Endothelial cell (in vitro differentiated cells): ENCODE measurements around the gene MAEL. TPM values are rescaled to one million over a fixed set of nuclear protein-coding genes. Genes with fewer than 3 reads are reported as not detected.

Source experiments
- DNase-seq: peaks from one replicate; pipeline ENCODE4 v3.0.0; 2021; ENCODE audit warnings: low spot score
- H3K27ac Mint-ChIP-seq: one replicate; pipeline ENCODE4 v1.8.0; 2021; ENCODE audit warnings: mixed read lengths, inconsistent platforms; ENCODE audit not compliant: unreplicated experiment
- H3K27me3 Mint-ChIP-seq: one replicate; pipeline ENCODE4 v1.8.0; 2021; ENCODE audit warnings: mild to moderate bottlenecking, moderate library complexity, mixed read lengths, inconsistent platforms; ENCODE audit not compliant: unreplicated experiment
- H3K36me3 Mint-ChIP-seq: one replicate; pipeline ENCODE4 v1.8.0; 2021; ENCODE audit warnings: mild to moderate bottlenecking, low read depth, mixed read lengths, inconsistent platforms; ENCODE audit not compliant: unreplicated experiment
- H3K4me1 Mint-ChIP-seq: one replicate; pipeline ENCODE4 v1.8.0; 2021; ENCODE audit warnings: mild to moderate bottlenecking, mixed read lengths, inconsistent platforms; ENCODE audit not compliant: unreplicated experiment
- H3K4me3 Mint-ChIP-seq: one replicate; pipeline ENCODE4 v1.8.0; 2021; ENCODE audit warnings: mild to moderate bottlenecking, mixed read lengths, inconsistent platforms; ENCODE audit not compliant: unreplicated experiment
- H3K9me3 Mint-ChIP-seq: one replicate; pipeline ENCODE4 v1.8.0; 2021; ENCODE audit warnings: mixed read lengths, inconsistent platforms; ENCODE audit not compliant: unreplicated experiment
- total RNA-seq: library from RNA; stranded (reverse); fragmentation: NEBNext Ultra II Directional; extraction: Animal tissue kit (Norgen Biotek cat#: 25700); gene quantifications from one replicate; pipeline ENCODE4 v1.2.1, GENCODE V29; 2021; ENCODE audit not compliant: unreplicated experiment
- TF ChIP-seq, protein P1 (sequence below): fragments of 200-600 bp; sonication (generic); IDR thresholded peaks from one replicate; pipeline ENCODE4 v1.5.0; 2021; ENCODE audit warnings: antibody characterized with exemption; ENCODE audit not compliant: unreplicated experiment

Gene MAEL
- total RNA-seq, 1 donor from 2014 or later: not detected

DNA sequence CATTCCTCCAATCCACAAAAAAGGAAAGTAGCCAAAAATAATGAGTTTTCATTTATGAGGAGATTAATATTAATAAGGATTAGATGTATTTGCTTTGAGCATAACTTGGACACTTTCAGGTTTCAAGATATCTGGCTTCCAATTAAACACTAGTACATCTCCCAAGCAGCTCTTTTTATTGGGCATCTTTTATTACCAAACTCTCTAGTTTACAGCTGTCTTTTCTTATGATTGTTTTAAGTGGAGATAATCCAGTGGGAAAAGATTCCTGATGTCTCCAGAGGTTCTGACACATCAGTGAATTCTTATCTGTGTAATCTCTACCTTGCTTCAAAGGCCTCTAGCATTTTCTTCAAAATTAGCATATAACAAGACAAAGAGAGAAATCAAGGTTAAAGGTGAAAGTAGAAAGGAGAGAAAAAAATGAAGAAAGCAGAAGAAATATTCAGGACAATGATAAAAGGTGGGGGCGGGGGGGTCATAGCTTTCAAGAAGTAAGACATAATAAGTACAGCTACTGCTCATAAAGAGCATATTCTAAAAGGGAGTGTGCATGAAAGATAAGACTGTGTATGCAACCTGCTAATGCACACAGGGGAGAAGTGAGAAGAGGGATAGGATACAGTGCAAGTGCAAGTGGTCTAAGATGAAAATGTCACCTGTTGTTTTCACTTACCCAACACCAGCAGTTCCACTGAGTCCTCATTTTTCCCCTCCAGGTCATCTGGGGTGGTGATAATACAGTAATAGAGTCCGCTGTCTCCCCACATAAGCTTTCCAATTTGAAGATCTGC is 32.8 kb upstream of the MAEL start:
- no peaks in the 10 kb centered on the region for H3K9me3 Mint-ChIP-seq

DNA sequence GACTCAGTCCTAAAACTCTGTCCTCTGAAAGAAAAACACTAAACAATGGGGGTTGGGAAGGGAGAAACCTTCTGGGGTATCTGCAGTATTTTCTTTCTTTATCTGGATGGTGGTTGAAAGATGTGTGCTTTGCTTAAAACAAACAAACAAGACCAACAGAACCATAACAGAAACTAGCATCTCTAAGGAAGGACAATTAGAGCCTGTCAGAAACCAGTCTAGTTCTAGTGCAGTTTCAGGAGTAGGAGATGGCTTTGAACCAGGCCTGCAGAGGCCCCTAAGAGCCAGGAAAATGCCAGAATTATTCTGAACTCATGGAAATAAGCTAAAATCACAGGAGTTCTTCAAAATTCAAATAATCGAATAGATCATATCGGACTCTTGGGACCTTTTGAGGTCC is 32.2 kb upstream of the MAEL start:
- Mint-ChIP-seq H3K9me3 (no peaks in the 10 kb centered on the region), H3K36me3 (no peaks in the 10 kb centered on the region), H3K4me1 (peaks cover 12% of the 10 kb centered on the region), H3K27me3 (peaks cover 3% of the 10 kb centered on the region), H3K27ac (no peak overlapping the region), H3K4me3 (no peak overlapping the region)
- no peak for DNase-seq
- TF ChIP-seq, protein P1, sequence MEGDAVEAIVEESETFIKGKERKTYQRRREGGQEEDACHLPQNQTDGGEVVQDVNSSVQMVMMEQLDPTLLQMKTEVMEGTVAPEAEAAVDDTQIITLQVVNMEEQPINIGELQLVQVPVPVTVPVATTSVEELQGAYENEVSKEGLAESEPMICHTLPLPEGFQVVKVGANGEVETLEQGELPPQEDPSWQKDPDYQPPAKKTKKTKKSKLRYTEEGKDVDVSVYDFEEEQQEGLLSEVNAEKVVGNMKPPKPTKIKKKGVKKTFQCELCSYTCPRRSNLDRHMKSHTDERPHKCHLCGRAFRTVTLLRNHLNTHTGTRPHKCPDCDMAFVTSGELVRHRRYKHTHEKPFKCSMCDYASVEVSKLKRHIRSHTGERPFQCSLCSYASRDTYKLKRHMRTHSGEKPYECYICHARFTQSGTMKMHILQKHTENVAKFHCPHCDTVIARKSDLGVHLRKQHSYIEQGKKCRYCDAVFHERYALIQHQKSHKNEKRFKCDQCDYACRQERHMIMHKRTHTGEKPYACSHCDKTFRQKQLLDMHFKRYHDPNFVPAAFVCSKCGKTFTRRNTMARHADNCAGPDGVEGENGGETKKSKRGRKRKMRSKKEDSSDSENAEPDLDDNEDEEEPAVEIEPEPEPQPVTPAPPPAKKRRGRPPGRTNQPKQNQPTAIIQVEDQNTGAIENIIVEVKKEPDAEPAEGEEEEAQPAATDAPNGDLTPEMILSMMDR: no peak

More for the DNA sequence above, 32.8 kb upstream of the MAEL start:
- DNase-seq: no peak
- peaks cover 16% of the 10 kb centered on the region for H3K4me1 Mint-ChIP-seq
- H3K4me3 Mint-ChIP-seq: no peak overlapping the region
- H3K27ac Mint-ChIP-seq: no peak overlapping the region
- peaks cover 3% of the 10 kb centered on the region for H3K27me3 Mint-ChIP-seq
- no peaks in the 10 kb centered on the region for H3K36me3 Mint-ChIP-seq
- TF ChIP-seq, protein P1: no peak

DNA sequence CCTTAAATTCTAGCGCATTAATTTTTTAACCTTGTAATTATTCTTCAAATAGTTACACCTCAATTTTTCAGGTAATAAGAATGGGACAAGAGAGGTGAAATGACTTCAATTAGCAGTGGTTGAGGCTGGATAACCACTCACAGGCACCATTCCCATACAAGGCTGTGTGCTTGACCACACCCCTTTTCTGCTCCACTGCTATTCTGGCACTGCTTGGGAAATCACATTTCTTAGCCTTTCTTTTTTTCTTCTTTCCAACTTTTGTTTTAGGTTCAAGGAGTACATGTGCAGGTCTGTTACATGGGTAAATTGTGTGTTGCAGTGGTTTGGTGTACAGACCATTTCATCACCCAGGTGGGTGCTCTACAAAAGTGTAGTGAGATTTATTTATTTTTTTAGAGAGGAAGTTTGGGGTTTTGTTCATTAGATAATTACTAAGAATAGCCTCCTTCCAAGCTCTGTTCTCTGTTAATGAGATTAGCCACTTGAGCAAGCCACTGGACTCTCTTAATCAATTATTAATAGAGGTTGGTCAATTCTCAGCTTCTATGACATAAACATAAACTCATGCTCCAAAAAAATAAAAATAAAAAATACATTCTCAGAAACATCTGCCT is 28.1 kb upstream of the MAEL start:
- no peaks in the 10 kb centered on the region for H3K9me3 Mint-ChIP-seq
- no peak overlapping the region for H3K27ac Mint-ChIP-seq
- H3K4me3 Mint-ChIP-seq: no peak overlapping the region
- no peaks in the 10 kb centered on the region for H3K36me3 Mint-ChIP-seq
- TF ChIP-seq, protein P1: no peak
- DNase-seq: no peak
- peaks cover 1% of the 10 kb centered on the region for H3K27me3 Mint-ChIP-seq
- peaks cover 4% of the 10 kb centered on the region for H3K4me1 Mint-ChIP-seq

DNA sequence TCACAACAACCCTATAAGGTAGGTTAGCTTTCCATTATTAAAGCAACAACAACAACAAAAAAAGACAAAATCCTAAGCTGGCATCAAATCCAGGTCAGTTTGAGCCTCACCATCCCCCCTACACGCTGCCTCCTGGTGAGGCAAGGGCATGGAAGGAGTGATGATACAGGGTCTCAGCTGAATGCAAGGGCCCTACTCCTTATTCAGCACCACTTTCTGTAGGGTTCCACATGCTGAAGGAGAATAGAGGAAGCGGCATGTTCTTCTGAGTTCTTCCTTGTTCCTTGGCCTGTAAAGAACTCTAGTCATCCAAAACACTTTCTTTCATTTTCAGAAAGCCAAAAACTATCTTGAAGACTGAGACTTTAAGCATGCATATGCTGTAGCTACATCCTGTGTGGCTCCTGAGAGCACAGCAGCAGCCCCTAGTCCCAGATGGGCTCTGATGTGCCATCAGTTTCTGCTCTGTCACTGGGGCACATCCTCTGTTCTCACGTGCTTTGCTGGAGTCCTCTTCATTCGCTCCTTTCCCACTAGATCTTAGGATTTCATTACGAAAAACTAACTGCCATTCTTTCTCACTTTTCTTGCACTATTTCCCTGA is 19.9 kb upstream of the MAEL start:
- H3K9me3 Mint-ChIP-seq: no peaks in the 10 kb centered on the region
- no peak overlapping the region for H3K27ac Mint-ChIP-seq
- no peak for DNase-seq
- no peak overlapping the region for H3K4me3 Mint-ChIP-seq
- H3K27me3 Mint-ChIP-seq: peaks cover 17% of the 10 kb centered on the region
- TF ChIP-seq, protein P1: no peak
- H3K4me1 Mint-ChIP-seq: peaks cover 11% of the 10 kb centered on the region
- no peaks in the 10 kb centered on the region for H3K36me3 Mint-ChIP-seq

DNA sequence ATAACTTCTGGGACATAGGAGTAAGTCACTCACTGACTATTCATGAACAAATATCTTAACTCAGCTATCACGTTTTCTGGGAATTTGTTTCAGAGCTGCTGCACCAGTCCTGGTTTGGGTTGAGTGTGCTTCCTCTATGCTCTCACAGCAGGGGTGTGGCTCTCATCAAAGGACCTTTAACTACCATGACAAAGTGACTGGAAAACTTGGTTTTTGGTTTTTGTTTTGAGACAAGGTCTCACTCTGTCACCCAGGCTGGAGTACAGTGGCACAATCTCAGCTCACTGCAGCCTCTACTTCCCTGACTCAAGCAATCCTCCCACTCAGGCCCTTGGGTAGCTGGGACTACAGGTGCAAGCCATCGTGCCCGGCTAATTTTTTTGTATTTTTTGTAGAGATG is 17.8 kb upstream of the MAEL start:
- Mint-ChIP-seq H3K4me3 (no peak overlapping the region), H3K9me3 (no peaks in the 10 kb centered on the region), H3K4me1 (peaks cover 21% of the 10 kb centered on the region), H3K27ac (no peak overlapping the region), H3K36me3 (no peaks in the 10 kb centered on the region), H3K27me3 (peaks cover 19% of the 10 kb centered on the region)
- TF ChIP-seq, protein P1: no peak
- DNase-seq: no peak
